Occipital lobe (tissue), 2 donors: ENCODE measurements around the gene DAPP1. TPM values are rescaled to one million over a fixed set of nuclear protein-coding genes. Genes with fewer than 3 reads are reported as not detected.

Experiments used
- DNase-seq: peaks from one replicate; lab custom pipeline; 2025; lab: John Stamatoyannopoulos, UW
- total RNA-seq: library from RNA; depleted of rRNA; stranded (reverse); fragments of >200 nt; gene quantifications from one replicate; pipeline ENCODE4 v1.2.3, GENCODE V29; 2014

Gene DAPP1
- total RNA-seq, 1 donor from 2014 or later = 0.94 TPM

- no peak for DNase-seq
Measured at GRCh38 chr4:99894998-99895397, 78.4 kb downstream of the DAPP1 start.

DNA sequence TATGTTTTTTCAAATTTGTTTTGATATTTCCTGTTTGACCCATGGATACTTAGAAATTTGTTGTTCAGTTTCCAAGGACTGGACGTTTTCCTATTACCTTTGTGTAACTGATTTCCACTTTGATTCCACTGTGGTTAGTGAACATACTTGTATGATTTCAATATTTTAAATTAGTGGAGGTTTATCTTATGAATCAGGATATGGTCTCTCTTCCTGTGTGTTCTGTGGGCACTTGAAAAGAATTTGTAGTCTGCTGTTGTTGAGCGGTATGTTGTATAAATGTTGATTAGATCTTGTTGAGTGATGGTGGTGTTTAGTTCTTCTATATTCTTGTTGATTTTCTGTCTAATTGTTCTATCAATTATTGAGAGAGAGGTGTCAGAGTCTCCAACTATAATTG, 98.8 kb downstream of the DAPP1 start:
- DNase-seq = no peak

- DNase-seq = no peak
Measured at GRCh38 chr4:99917575-99917974, 100.9 kb downstream of the DAPP1 start.

DNA sequence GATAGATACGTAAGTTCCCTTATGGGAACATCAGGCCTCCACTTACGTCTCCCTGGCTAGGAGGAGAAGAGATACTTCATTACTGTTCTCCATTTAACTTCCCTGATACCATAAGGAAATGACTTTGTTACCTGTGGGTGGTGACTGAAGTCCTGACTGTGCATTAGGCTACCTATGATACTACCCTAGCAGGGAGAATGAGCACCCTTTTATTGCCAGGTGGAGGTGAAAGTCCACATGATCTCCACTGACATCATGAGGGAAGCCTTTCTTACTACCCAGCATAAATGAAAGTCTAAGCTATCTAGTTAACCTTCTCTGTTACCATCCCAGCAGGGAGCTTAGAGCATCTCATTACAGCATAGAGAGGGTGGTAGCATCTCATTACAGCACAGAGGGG, 102.0 kb downstream of the DAPP1 start:
- no peak for DNase-seq

Other genes starting within 250 kb of the DAPP1 start
- gene MTTP, start 242.0 kb upstream of the DAPP1 start, total RNA-seq = 3.4 TPM
- 0.47 TPM for gene C4orf54, start 159.0 kb upstream of the DAPP1 start, total RNA-seq
- 57.9 TPM for gene LAMTOR3, start 77.6 kb downstream of the DAPP1 start, total RNA-seq
- 105 TPM for gene DNAJB14, start 129.8 kb downstream of the DAPP1 start, total RNA-seq
- gene H2AZ1, start 133.4 kb downstream of the DAPP1 start, total RNA-seq = 117 TPM